AG04449 (cell line): Measurements from ENCODE around the gene ZFAND4.

ENCODE experiments used
- CTCF ChIA-PET: fragments of 350-600 bp; formaldehyde crosslinking; extraction: SDS; loops from one replicate; lab custom pipeline; 2021; ENCODE audit warnings: antibody characterized with exemption; lab: Yijun Ruan, JAX
- POLR2A ChIA-PET: fragments of 400-600, 350-600 bp; formaldehyde crosslinking; extraction: SDS; loops from one replicate; lab custom pipeline; 2020; ENCODE audit warnings: antibody characterized with exemption, inconsistent platforms; lab: Yijun Ruan, JAX
- DNase-seq: peaks from one replicate; pipeline ENCODE4 v3.0.0-alpha.2; 2010; ENCODE audit warnings: low read depth, low spot score
- H3K4me3 ChIP-seq: 2 replicates; pipeline ENCODE4 v1.5.1; 2011; ENCODE audit warnings: low read depth, mild to moderate bottlenecking, control low read depth, low read length
- CTCF ChIP-seq: IDR thresholded peaks from one replicate; pipeline ENCODE4 v1.5.1; 2011; ENCODE audit warnings: mild to moderate bottlenecking, moderate library complexity, low read length, control low read depth, inconsistent platforms; ENCODE audit not compliant: insufficient read depth; ENCODE audit errors: missing control alignments

The ZFAND4 gene

DNA sequence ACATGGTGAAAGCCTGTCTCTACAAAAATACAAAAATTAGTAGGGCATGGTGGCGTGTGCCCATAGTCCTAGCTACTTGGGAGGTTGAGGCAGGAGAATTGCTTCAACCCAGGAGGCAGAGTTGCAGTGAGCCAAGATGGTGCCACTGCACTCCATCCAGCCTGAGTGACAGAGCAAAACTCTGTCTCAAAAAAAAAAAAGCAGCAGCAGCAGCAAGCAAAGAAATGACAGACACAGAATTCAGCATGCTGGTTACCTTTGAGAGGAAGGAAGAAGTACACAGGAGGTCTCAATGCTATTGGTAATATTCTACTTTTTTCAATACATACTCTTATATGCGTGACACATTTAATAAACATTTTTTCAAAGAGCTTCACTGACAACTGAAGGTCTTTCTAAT, 81.3 kb downstream of the ZFAND4 start:
- POLR2A ChIA-PET = no interaction called here
- TF ChIP-seq CTCF = no peak
- CTCF ChIA-PET = no interaction called here
- no peak overlapping the region for H3K4me3 ChIP-seq
- no peak for DNase-seq

GRCh38 chr10:45589868-45590267, 82.7 kb downstream of the ZFAND4 start:
- no peak overlapping the region for H3K4me3 ChIP-seq
- ChIA-PET CTCF (no interaction called here), POLR2A (no interaction called here)
- TF ChIP-seq CTCF = no peak
- DNase-seq = no peak

GRCh38 chr10:45589009-45589408, 83.6 kb downstream of the ZFAND4 start:
- no peak for TF ChIP-seq CTCF
- POLR2A ChIA-PET = no interaction called here

DNA sequence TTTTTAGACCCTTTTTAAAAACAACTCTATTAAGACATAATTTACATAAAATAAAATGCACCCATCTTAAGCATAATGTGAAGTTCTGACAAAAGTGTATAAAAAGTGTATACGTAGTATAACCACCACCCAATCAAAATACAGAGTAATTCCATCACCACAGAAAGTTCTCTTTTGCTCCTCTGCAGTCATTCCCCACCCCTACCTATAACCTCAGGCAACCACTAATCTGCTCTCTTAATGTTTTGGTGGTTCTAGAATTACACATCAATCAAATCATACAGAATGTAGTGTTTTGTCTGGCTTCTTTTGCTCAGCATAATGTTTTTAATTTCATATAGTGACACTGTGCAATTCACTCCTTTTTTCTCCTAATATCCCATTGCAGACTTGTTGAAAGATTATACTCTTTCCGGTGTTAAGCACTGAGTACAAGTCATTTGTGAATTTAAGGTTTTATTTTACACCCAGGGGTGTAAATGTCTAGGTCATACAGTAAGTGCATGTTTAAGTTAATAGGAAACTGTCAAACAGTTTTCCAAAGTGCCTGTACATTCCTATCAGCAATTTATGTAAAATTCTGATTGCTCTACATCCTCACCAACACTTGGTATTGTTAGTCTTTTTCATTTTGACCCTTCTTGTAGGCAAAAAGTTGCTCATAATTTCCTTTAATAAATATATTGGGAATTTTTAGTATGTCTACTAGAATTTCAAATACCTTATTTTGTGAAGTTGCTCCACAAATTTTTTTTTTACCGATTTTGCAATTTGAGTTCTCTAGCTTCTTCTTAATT, 86.3 kb downstream of the ZFAND4 start:
- CTCF ChIA-PET = interaction anchor here (1.3 kb wide), 1 partner anchor 22 kb away, joined by 3 read pairs; no protein-coding TSS in a partner anchor
- H3K4me3 ChIP-seq = no peak overlapping the region
- no peak for TF ChIP-seq CTCF
- DNase-seq = no peak
- POLR2A ChIA-PET = no interaction called here

More at GRCh38 chr10:45589009-45589408, 83.6 kb downstream of the ZFAND4 start:
- H3K4me3 ChIP-seq = no peak overlapping the region
- no peak for DNase-seq
- CTCF ChIA-PET = no interaction called here

DNA sequence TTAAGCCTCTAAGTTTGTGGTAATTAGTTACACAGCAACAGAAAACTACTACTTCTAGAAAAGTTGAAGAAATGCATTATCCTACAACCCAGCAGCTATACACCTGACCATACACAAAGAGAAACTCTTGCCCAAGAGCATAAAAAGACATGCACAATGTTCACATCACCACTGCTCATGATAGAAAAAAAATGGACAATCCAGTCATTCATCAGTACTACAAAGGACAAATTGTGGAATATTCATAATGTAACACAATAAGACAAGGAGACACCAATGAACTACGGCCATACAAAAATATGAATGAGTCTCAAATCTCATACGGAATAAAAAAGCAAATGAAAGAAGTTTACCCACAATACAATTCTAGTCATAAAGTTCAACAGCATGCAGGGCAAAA, 87.4 kb downstream of the ZFAND4 start:
- CTCF ChIA-PET = no interaction called here
- DNase-seq = no peak
- no peak overlapping the region for H3K4me3 ChIP-seq
- POLR2A ChIA-PET = no interaction called here
- no peak for TF ChIP-seq CTCF

DNA sequence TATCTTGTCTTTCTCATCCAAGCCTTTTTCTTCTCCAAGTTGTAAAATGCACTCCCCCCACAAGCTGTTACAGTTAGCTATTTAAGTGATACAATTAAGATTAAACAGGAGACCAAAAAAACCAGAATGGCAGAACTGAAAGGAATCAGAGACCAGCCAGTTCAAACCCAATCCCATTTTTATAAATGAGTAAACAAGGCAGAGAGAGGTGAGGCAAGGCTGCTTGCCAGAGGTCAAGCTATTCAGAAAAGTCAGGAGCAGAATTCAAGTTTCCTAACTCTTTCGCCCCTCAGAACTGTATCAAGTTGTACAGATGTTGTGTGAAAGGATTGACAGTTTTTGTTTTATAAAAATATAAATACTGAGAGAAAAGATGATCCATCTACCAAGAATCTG, 90.2 kb downstream of the ZFAND4 start:
- CTCF ChIA-PET = no interaction called here
- POLR2A ChIA-PET = no interaction called here

More for the DNA sequence above, 90.2 kb downstream of the ZFAND4 start:
- no peak overlapping the region for H3K4me3 ChIP-seq
- no peak for DNase-seq
- no peak for TF ChIP-seq CTCF
